Uterus (tissue), 4 donors: ENCODE data around the gene RFX4. TPM values are rescaled to one million over a fixed set of nuclear protein-coding genes. Genes with fewer than 3 reads are reported as not detected.

ENCODE experiments used
- DNase-seq, 2 donors: peaks; one replicate each; pipeline ENCODE4 v3.0.0-alpha.2; 2019 to 2020
- H3K27ac ChIP-seq, 2 donors: fragments of 200-600 bp; sonication (generic); 1 replicate in 1 of 2; 2 replicates in 1 of 2; pipeline ENCODE4 v1.5.1; 2016 to 2018
- H3K27me3 ChIP-seq, 2 donors: fragments of 200-600 bp; sonication (generic); one replicate each; pipeline ENCODE4 v1.5.1; 2018 to 2019; ENCODE audit warnings: control low read depth in 1 of 2
- H3K36me3 ChIP-seq, 2 donors: fragments of 200-600 bp; sonication (generic); one replicate each; pipeline ENCODE4 v1.5.1; 2019; ENCODE audit warnings: control low read depth in 1 of 2
- H3K4me1 ChIP-seq, 2 donors: fragments of 200-600 bp; sonication (generic); one replicate each; pipeline ENCODE4 v1.5.1; 2018 to 2019; ENCODE audit warnings: control low read depth in 1 of 2
- H3K4me3 ChIP-seq, 2 donors: fragments of 200-600 bp; sonication (generic); 1 replicate in 1 of 2; 2 replicates in 1 of 2; pipeline ENCODE4 v1.5.1; 2018 to 2019; ENCODE audit warnings: mild to moderate bottlenecking in 1 of 2
- H3K9me3 ChIP-seq, 2 donors: fragments of 200-600 bp; sonication (generic); one replicate each; pipeline ENCODE4 v1.5.1; 2019; ENCODE audit warnings: control low read depth in 1 of 2
- POLR2A ChIP-seq, 2 donors: fragments of 450-650 bp; IDR thresholded peaks; one replicate each; pipeline ENCODE4 v1.6.1; 2016; ENCODE audit warnings: antibody characterized with exemption in 2 of 2, mild to moderate bottlenecking in 1 of 2, moderate library complexity in 1 of 2
- intact Hi-C: fragments of 100-400 bp; cut with DNase I; formaldehyde crosslinking; loops from one replicate; pipeline ENCODE4 v1.15.1; 2023; ENCODE audit warnings: low total_unique reads
- total RNA-seq, 4 donors: library from RNA; depleted of rRNA in 3 of 4; stranded (reverse); fragments of >200 nt in 3 of 4; gene quantifications; one replicate each; pipeline versions ENCODE4 v1.1.0 to v1.2.4, GENCODE V29; 2014 to 2023
- TF ChIP-seq, protein P1 (sequence below), 4 experiments: fragments of 200-600 bp in 2 of 4; fragments of 450-650 bp in 2 of 4; sonication (generic) in 2 of 4; IDR thresholded peaks; one replicate each; pipeline ENCODE4 v1.5.1; 2016 to 2019; ENCODE audit warnings: antibody characterized with exemption in 4 of 4, mild to moderate bottlenecking in 2 of 4, moderate library complexity in 1 of 4
- donor health status: DM: yes; HTN: yes; CAD: no.

RFX4 gene
- total RNA-seq, 4 donors from 2014 or later = not detected

- no peaks in the 10 kb centered on the region for H3K9me3 ChIP-seq
- no peak overlapping the region for H3K4me3 ChIP-seq
- DNase-seq = no peak
- no peak overlapping the region for H3K27ac ChIP-seq
- no peaks in the 10 kb centered on the region for H3K36me3 ChIP-seq
- no peaks in the 10 kb centered on the region for H3K4me1 ChIP-seq
- TF ChIP-seq POLR2A (IDR thresholded peaks at IDR 0.05) = no peak
- H3K27me3 ChIP-seq = no peaks in the 10 kb centered on the region
- intact Hi-C loops = no loop called here
Measured at GRCh38 chr12:106741247-106741646, 158.4 kb downstream of the RFX4 start.

DNA sequence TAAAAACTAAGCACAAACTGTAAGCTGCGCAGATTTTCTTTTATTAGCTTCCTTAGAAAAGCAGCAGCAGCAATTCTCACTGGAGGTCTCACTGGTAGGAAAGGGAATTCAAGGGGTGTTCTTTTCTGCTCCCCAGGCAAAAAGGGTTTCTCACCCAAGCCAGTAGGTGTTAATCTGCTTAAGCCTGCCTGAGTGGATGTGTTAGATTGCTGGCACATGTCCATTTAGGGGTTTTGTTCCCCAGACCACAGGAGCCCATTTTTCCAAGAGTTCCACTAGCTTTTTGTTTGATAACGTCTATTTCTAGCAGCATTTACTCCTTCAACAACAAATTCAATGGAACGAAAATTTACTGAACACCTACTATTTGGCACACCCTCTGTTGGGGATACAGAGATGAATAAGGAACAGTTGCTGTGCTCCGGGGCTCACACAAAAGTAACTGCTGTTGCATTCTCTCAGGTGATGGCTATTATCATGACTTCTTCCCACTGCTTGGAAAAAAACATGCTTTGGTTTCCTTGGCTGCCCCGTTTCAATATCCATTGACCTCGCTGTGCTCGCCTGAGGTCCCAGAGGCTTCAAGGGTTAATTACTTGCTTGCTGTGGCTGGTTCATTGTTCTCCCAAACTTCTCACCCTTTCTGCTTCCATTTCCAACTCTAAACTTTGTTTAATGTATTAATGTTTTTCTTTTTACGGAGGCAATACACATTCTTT is 160.6 kb downstream of the RFX4 start:
- Histone ChIP-seq H3K27me3 (no peaks in the 10 kb centered on the region), H3K4me3 (no peak overlapping the region), H3K4me1 (no peaks in the 10 kb centered on the region), H3K27ac (no peak overlapping the region), H3K9me3 (no peaks in the 10 kb centered on the region), H3K36me3 (no peaks in the 10 kb centered on the region)
- DNase-seq = no peak
- intact Hi-C loops = no loop called here
- TF ChIP-seq POLR2A (IDR thresholded peaks at IDR 0.05) = no peak
- TF ChIP-seq, protein P1, sequence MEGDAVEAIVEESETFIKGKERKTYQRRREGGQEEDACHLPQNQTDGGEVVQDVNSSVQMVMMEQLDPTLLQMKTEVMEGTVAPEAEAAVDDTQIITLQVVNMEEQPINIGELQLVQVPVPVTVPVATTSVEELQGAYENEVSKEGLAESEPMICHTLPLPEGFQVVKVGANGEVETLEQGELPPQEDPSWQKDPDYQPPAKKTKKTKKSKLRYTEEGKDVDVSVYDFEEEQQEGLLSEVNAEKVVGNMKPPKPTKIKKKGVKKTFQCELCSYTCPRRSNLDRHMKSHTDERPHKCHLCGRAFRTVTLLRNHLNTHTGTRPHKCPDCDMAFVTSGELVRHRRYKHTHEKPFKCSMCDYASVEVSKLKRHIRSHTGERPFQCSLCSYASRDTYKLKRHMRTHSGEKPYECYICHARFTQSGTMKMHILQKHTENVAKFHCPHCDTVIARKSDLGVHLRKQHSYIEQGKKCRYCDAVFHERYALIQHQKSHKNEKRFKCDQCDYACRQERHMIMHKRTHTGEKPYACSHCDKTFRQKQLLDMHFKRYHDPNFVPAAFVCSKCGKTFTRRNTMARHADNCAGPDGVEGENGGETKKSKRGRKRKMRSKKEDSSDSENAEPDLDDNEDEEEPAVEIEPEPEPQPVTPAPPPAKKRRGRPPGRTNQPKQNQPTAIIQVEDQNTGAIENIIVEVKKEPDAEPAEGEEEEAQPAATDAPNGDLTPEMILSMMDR (IDR thresholded peaks at IDR 0.05) = no peak

- Histone ChIP-seq H3K4me3 (no peak overlapping the region), H3K4me1 (no peaks in the 10 kb centered on the region), H3K9me3 (no peaks in the 10 kb centered on the region), H3K27me3 (no peaks in the 10 kb centered on the region), H3K27ac (no peak overlapping the region), H3K36me3 (no peaks in the 10 kb centered on the region)
- intact Hi-C loops = no loop called here
- TF ChIP-seq, protein P1 (IDR thresholded peaks at IDR 0.05) = no peak
- TF ChIP-seq POLR2A (IDR thresholded peaks at IDR 0.05) = no peak
- DNase-seq = no peak
Measured at GRCh38 chr12:106744600-106744999, 161.8 kb downstream of the RFX4 start.

- no peak for TF ChIP-seq POLR2A (IDR thresholded peaks at IDR 0.05)
- TF ChIP-seq, protein P1 (IDR thresholded peaks at IDR 0.05) = no peak
- no peak for DNase-seq
- H3K4me1 ChIP-seq = no peaks in the 10 kb centered on the region
- intact Hi-C loops = no loop called here
- H3K27me3 ChIP-seq = no peaks in the 10 kb centered on the region
- no peaks in the 10 kb centered on the region for H3K9me3 ChIP-seq
- no peak overlapping the region for H3K4me3 ChIP-seq
- no peaks in the 10 kb centered on the region for H3K36me3 ChIP-seq
- no peak overlapping the region for H3K27ac ChIP-seq
Measured at GRCh38 chr12:106745181-106745745, 162.5 kb downstream of the RFX4 start.

DNA sequence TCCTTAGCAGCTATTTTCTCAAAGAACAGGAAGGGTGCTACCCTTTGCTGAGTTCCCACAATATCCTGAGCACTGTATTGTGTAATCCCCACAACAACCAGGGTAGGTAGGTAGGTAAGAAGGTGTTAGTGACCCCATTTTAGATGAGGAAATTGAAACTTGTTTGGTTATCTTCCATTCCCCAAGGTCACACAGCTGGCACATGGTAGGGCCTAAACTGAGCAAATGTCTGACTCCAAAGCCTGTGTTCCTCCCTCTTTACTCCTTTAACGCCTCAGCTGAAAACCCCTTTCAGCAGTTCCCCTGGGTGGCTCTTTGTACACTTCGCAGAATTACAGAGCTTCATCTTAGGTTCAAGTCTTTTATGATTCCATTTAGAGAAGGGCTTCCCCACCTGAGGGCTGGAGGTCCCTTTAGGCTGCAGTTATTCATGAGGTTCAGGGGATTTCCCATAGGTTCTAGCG is 165.2 kb downstream of the RFX4 start:
- Histone ChIP-seq H3K4me1 (no peaks in the 10 kb centered on the region), H3K27me3 (no peaks in the 10 kb centered on the region), H3K4me3 (no peak overlapping the region), H3K9me3 (no peaks in the 10 kb centered on the region), H3K36me3 (no peaks in the 10 kb centered on the region), H3K27ac (no peak overlapping the region)
- TF ChIP-seq, protein P1 (IDR thresholded peaks at IDR 0.05) = no peak
- TF ChIP-seq POLR2A (IDR thresholded peaks at IDR 0.05) = no peak
- intact Hi-C loops = no loop called here
- no peak for DNase-seq
